HL-60/S4 treated with retinoic acid at 250 ng/mL for 4 days and 3 days (cell line): ENCODE results near the gene PTPA.

Experiments used
- in situ Hi-C: fragments of 300-500 bp; cut with MboI; formaldehyde crosslinking; loops from 2 replicates; pipeline ENCODE4 v1.7.0; 2022; ENCODE audit warnings: low sequenced_read_pairs

The PTPA gene

GRCh38 chr9:129174102-129174723 is 63.0 kb downstream of the PTPA start:
- in situ Hi-C loops, result no loop called here

- in situ Hi-C loops, result no loop called here
Observed at GRCh38 chr9:129174724-129175514, 63.7 kb downstream of the PTPA start.

DNA sequence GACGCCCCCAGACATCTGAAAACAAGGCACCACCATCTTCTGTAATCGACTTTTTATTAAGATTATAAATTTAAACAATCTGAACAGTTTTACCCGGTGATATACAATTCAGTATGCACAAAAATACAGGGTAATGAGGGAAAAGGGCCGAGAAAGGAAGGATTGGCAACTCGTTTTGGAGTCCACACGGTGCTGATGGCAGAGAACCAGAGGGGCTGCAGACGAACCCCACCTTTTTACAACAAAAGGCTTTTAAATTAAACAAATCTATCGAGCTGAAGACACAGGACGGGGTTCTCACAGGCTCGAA is 64.3 kb downstream of the PTPA start:
- in situ Hi-C loops, result no loop called here

GRCh38 chr9:129175825-129176633 is 64.8 kb downstream of the PTPA start:
- in situ Hi-C loops, result no loop called here

DNA sequence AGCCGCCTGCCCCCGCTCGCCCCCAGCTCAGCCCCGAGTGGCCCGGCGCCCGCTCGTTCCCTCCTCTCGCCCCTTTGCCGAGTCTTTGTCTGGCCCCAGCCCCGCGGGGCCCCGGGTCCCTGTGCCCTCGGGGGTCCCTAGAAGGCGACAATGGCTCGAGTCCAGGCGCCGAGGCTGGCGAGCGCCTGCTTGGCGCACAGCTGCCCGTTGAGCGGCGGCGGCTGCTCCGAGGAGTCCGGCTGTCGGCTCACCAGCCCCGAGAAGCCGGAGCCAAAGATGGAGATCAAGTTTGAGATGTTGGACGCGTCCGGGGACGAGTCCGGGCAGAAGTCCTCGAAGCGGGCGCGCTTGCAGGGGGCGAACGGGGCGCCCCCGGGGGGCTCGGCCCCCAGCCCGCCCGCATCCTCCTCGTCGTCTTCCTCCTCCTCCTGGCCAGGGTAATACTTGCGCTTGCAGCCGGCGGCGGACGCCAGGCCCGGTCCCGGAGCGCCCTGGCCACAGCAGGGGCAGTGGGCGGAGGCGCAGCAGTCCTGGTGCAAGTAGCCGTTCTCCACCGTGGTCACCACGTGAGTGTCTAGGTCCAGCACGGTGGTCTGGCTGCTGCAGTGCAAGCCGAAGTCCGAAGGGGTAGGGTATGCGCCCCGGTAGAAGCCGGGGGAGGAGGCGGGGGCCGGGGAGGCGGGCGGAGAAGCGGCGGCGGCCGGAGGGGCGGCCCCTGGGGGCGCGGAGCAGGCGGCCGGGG is 65.7 kb downstream of the PTPA start:
- in situ Hi-C loops, result no loop called here

DNA sequence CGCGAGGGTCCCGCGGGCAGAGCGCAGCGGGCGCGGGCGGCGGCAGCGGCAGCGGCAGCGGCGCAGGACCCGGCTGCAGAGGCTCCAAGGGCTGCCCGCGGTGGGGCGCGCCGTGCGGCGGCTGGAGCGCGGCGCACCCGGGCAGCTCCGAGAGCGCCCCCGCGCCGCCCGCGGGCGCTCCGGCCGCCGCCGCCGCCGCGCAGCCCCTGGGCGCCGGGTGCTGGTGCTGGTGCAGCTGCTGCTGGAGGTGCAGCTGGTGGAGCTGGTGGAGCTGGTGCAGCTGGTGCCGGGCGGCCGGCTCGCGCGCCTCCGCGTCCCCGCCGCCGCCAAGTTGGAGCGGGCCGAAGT is 66.2 kb downstream of the PTPA start:
- in situ Hi-C loops, result no loop called here

GRCh38 chr9:129177791-129178567 is 66.8 kb downstream of the PTPA start, which contains the start of gene IER5L:
IER5L (minus strand) TSS chr9:129178261; CDS start chr9:129178052, 209 bp downstream.
- in situ Hi-C loops, result no loop called here

DNA sequence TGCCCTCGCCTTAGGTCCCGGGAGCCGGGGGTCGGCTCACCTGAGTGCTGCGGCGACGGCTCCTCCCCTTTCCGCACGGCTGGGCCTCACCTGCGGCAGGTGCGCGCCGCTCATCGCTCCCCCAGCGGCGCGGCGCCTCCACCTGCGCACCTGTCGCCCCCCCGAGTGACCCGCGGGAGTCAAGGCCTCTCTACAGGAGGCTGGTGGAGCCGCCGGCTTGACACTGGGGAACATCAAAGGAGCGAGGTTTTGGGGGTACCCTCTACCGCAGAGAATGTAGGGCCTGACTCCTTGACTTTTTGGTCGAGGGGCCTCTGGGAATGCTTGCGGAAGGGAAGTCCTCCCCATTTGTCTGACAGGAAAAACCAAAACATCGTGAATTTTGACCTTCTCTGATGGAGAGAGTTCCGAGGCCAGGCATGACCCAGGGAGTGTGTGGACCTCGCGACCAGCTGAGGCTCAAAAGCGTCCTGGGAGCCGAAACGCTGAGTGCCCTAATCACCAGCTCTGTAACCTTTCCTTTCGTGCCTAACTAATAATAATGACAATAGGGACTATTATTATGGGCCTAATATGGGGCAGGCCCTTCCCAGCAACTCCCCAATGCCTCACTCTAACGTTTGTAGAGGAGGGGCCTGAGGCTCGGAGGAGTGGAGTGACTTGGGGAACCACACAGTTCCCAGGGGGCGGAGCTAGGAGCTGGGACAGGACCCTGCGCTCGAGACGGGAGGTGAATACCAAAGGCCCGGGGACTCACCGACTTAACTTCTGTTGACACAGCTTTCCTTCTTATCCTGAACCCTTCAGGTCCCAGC is 67.6 kb downstream of the PTPA start:
- in situ Hi-C loops, result no loop called here

- in situ Hi-C loops, result loop anchor here (5.0 kb wide), 1 partner anchor 361 kb away; no protein-coding TSS in a partner anchor
Observed at GRCh38 chr9:129181246-129181645, 70.0 kb downstream of the PTPA start.

- in situ Hi-C loops, result loop anchor here (5.0 kb wide), 1 partner anchor 360 kb away; no protein-coding TSS in a partner anchor
Observed at GRCh38 chr9:129182122-129182521, 70.9 kb downstream of the PTPA start.

- in situ Hi-C loops, result loop anchor here (5.0 kb wide), 1 partner anchor 359 kb away; no protein-coding TSS in a partner anchor
Observed at GRCh38 chr9:129182625-129183494, 71.6 kb downstream of the PTPA start.

DNA sequence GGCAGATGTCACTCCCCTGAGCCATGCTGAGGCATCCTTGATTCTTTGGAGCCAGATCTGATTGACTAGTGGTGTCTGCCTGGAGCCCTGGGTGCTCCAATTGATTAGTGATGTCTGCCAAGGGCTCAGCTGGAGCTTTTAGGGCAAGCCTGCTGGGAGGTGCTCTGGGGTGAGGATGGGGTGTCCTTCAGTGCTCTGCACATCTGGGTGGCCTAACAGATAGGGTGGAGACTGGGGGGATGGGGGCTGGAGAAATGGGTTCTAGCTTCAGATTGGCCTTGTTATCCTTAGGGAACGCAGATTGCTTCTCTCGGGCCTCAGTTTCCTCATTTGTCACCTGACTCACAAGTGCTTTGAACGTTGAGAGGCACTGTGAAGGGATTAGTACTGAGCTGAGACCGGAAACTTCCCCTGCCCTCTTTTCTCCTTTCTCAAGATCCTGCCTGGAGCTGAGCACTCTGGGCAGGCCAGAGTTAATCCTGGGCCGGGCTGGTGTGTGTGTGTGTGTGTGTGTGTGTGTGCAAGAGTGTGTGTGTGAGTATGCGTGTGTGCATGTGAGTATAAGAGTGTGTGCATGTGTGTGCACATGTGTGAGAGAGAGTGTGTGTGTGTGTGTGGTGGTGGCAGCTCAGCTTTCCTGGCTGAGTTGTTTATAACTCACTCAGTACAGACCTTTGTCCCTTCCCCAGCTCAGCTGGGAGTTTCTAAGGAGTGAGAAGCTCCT is 72.4 kb downstream of the PTPA start:
- in situ Hi-C loops, result loop anchor here (5.0 kb wide), 1 partner anchor 359 kb away; no protein-coding TSS in a partner anchor

DNA sequence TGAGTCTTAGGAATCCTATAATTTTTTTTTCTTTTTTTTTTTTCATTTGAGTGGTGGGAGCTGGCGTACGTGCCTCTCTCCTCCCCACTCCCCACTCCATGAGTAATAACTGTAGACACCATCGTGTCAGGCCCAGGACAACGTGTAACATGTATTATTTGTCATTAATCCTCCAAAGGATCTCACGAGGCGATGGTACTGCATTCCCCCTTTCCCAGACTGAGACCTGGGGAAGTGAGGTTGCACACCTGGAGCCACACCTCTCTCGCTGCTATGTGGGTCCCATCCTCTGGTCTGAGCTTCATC is 73.0 kb downstream of the PTPA start:
- in situ Hi-C loops, result loop anchor here (5.0 kb wide), 1 partner anchor 358 kb away; no protein-coding TSS in a partner anchor

DNA sequence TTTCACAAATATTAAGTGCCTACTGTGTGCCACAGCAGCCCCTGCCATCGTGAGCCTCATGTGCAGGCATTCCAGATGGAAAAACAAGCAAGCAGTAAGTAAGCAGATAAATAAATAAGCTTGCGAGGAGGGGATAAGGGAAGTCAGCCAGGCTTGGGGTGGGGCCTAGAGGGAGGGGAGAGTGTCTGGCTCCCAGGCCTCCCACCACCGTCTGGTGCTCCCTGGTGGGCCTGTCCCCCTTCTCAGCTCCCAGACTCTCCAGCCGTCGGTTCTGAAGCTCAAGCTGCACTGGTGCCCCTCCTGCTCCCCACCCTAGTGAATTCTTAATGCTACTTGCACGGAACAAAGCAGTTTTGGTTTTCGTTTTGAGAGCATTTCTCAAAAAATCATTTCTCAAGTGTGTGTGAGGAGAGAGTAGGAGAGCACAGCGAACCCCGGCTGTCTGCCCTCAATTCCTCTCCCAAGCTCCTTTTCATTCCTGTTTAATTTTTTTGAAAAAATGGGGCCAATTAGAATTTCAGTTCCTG is 73.4 kb downstream of the PTPA start:
- in situ Hi-C loops, result loop anchor here (5.0 kb wide), 1 partner anchor 358 kb away; no protein-coding TSS in a partner anchor

- in situ Hi-C loops, result no loop called here
Observed at GRCh38 chr9:129185402-129185801, 74.2 kb downstream of the PTPA start.

DNA sequence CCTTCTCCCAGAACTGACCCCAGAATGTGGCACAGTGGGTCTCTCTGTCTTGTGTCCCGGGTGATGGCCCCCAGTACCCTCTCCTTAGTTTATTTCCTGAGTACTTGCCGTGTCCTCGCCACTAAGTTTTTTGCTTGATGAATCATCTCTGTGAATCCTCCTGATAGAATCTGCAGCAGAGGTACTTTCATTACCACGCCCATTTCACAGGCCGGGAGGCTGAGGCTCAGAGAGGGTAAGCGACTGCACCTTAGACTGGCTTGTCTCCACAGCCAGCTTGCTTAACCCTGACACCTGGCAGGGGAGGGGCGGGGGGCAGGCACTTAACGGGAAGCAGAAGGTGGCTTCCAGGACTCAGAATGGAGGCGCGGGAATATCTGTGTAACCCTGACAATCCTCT is 74.8 kb downstream of the PTPA start:
- in situ Hi-C loops, result no loop called here

GRCh38 chr9:129187042-129187441 is 75.8 kb downstream of the PTPA start:
- in situ Hi-C loops, result no loop called here
